HEK293T (cell line): ENCODE measurements around the gene CRIM1.

Experiments
- ARNT ChIP-seq: fragments of 450-650 bp; IDR thresholded peaks from 2 replicates; pipeline ENCODE4 v1.6.1; 2017; ENCODE audit warnings: mild to moderate bottlenecking
- BHLHE40 ChIP-seq: fragments of 450-650 bp; IDR thresholded peaks from 2 replicates; pipeline ENCODE4 v1.6.1; 2016; ENCODE audit warnings: mild to moderate bottlenecking, moderate library complexity, borderline replicate concordance
- ELF4 ChIP-seq: fragments of 450-650 bp; IDR thresholded peaks from 2 replicates; pipeline ENCODE4 v1.6.1; 2017; ENCODE audit warnings: antibody characterized with exemption
- FOXA1 ChIP-seq: fragments of 450-650 bp; IDR thresholded peaks from 2 replicates; pipeline ENCODE4 v1.6.1; 2016; ENCODE audit warnings: mild to moderate bottlenecking
- FOXM1 ChIP-seq: fragments of 450-650 bp; IDR thresholded peaks from 2 replicates; pipeline ENCODE4 v1.6.1; 2017; ENCODE audit warnings: mild to moderate bottlenecking, borderline replicate concordance
- L3MBTL2 ChIP-seq: fragments of 450-650 bp; conservative IDR thresholded peaks from 2 replicates; pipeline ENCODE4 v1.6.1; 2016; ENCODE audit warnings: mild to moderate bottlenecking
- LEF1 ChIP-seq: fragments of 450-650 bp; IDR thresholded peaks from 2 replicates; pipeline ENCODE4 v1.6.1; 2017; ENCODE audit warnings: mild to moderate bottlenecking, borderline replicate concordance
- NFRKB ChIP-seq: fragments of 450-650 bp; IDR thresholded peaks from 2 replicates; pipeline ENCODE4 v1.6.1; 2016; ENCODE audit warnings: mild to moderate bottlenecking, moderate library complexity

DNA sequence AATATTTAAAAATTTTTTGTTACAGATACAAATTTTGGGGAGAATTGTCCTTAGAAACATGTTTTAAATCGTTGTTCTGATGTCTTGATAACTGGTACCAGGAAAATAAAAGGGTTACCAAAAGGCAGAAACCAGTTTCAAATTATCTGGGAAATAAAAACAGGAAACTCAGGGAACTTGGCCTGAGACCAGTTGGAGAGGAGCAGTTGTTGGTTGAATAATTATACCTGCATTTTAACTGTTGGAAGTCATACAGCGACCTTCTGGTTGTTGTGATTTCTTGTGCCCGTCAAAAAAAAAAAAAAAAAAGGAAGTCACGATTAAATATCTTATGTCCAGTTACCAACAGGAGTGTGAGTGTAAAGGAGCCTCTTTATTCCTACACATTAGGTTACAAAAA is 51.8 kb downstream of the CRIM1 start:
- TF ChIP-seq ARNT = no peak
- TF ChIP-seq FOXA1 = no peak
- no peak for TF ChIP-seq L3MBTL2
- no peak for TF ChIP-seq LEF1
- no peak for TF ChIP-seq ELF4
- no peak for TF ChIP-seq BHLHE40
- TF ChIP-seq FOXM1 = no peak
- no peak for TF ChIP-seq NFRKB
